Measurements from ENCODE around the gene EPB41L2. TPM values are rescaled to one million over a fixed set of nuclear protein-coding genes. Genes with fewer than 3 reads are reported as not detected.

Gene EPB41L2
- total RNA-seq, 1 donor from 2014 or later, result 3.2 TPM

DNA sequence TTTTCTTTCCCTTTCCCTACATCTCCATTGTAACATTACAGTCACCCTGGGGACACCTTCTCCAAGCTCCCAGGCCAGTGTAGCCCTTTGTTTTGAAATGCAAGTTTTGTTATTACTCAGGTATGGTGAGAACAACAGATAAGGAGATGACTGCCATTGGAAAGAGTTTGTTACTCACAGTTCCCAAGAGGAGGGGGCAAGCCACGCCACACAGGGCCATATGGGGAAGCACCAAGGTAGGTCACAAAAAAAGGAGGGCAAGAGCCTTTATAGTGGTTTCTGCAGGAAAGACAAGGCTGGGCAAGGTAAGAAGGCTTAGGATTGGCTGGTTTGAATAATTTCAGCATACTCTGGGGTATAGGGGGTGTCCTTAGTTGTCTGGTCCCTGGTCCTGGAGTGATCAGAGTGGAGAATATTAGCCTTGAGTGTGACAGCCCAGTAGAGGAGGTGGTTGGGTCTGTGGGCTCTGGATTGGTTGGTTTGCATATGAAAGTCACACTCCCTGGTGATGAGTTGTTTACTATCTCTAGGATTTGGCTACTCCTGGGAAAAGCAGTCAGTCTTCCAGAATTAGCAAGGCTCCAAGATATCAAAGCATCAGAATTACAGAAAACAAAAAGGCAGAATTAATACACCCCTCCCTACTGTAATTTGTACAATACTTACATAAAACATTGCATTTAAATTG, 268.9 kb downstream of the EPB41L2 start:
- FAIRE-seq, result no peak

More for the DNA sequence above, 268.9 kb downstream of the EPB41L2 start:
- DNase-seq (ENCODE audit: low read depth), result no peak
- peaks cover 1% of the 10 kb centered on the region for H3K27me3 ChIP-seq (ENCODE audit: control insufficient read depth, insufficient read depth, low read length)
- H3K36me3 ChIP-seq (ENCODE audit: control insufficient read depth, insufficient read depth, low read length), result no peaks in the 10 kb centered on the region
- no peak overlapping the region for H3K4me3 ChIP-seq (ENCODE audit: low read depth, low read length)
- TF ChIP-seq CTCF (IDR thresholded peaks at IDR 0.05; ENCODE audit: insufficient read depth, low read length, severe bottlenecking), result no peak

Other genes starting within 250 kb of the EPB41L2 start
- not detected in 2 replicates for gene SMLR1, start 235.8 kb downstream of the EPB41L2 start, total RNA-seq
- 1.3 and 1.7 TPM in 2 replicates for gene AKAP7, start 72.2 kb upstream of the EPB41L2 start, total RNA-seq

Data from bronchial epithelial cell (primary cell).